Neutrophil (primary cell): ENCODE results near the gene ACOXL.
A peak's percentile ranks its signal among the peaks of the same experiment; 100 is the strongest.

Source experiments
- H3K27ac ChIP-seq: fragments of 200-600 bp; sonication (generic); 2 replicates; pipeline ENCODE4 v1.5.1; 2016; ENCODE audit warnings: mild to moderate bottlenecking, moderate library complexity
- H3K27me3 ChIP-seq: fragments of 200-600 bp; sonication (generic); 2 replicates; pipeline ENCODE4 v1.6.0; 2016; ENCODE audit warnings: mild to moderate bottlenecking
- H3K36me3 ChIP-seq: fragments of 200-600 bp; sonication (generic); 2 replicates; pipeline ENCODE4 v1.5.1; 2017
- H3K4me1 ChIP-seq, 2 experiments: fragments of 200-600 bp in 1 of 2; sonication (generic) in 1 of 2; 1 replicate in 1 of 2; 2 replicates in 1 of 2; pipeline versions ENCODE4 v1.5.1 to v1.6.1; 2013 to 2016; ENCODE audit warnings: low read depth in 1 of 2, low read length in 1 of 2, mild to moderate bottlenecking in 1 of 2, moderate library complexity in 1 of 2; ENCODE audit not compliant: control insufficient read depth in 1 of 2, insufficient read depth in 1 of 2
- H3K4me3 ChIP-seq, 2 experiments: fragments of 200-600 bp in 1 of 2; sonication (generic) in 1 of 2; 1 replicate in 1 of 2; 2 replicates in 1 of 2; pipeline ENCODE4 v1.5.1; 2013 to 2016; ENCODE audit warnings: low read depth in 1 of 2, low read length in 1 of 2, mild to moderate bottlenecking in 1 of 2, moderate library complexity in 1 of 2
- H3K9me3 ChIP-seq: fragments of 200-600 bp; sonication (generic); 2 replicates; pipeline ENCODE4 v1.5.1; 2016
- TF ChIP-seq, protein P1 (sequence below): fragments of 200-600 bp; sonication (generic); IDR thresholded peaks from 2 replicates; pipeline ENCODE4 v1.5.1; 2016; ENCODE audit warnings: antibody characterized with exemption

The ACOXL gene

DNA sequence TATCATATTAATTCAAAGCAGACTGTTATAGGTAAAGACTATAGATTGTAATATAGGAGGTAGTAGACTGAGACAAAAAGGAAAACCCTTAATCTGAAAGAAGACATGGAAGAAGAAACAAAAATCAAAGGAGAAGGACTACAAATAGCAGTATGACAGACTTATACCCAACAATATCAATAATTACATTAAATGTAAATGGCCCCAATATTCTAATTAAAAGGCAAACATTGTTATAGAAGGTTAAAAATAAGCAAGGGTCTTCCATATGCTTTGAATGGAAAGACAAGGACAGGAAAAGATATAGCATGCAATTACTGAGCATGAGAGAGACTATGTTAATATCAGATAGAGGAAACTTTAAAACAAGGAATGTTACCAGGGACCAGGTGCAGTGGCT is 278.8 kb downstream of the ACOXL start:
- Histone ChIP-seq H3K27ac (no peak overlapping the region), H3K36me3 (no peaks in the 10 kb centered on the region), H3K27me3 (no peaks in the 10 kb centered on the region), H3K4me1 (peaks cover 3 to 8% of the 10 kb centered on the region in 2 experiments), H3K9me3 (no peaks in the 10 kb centered on the region), H3K4me3 (no peak overlapping the region)
- TF ChIP-seq, protein P1, sequence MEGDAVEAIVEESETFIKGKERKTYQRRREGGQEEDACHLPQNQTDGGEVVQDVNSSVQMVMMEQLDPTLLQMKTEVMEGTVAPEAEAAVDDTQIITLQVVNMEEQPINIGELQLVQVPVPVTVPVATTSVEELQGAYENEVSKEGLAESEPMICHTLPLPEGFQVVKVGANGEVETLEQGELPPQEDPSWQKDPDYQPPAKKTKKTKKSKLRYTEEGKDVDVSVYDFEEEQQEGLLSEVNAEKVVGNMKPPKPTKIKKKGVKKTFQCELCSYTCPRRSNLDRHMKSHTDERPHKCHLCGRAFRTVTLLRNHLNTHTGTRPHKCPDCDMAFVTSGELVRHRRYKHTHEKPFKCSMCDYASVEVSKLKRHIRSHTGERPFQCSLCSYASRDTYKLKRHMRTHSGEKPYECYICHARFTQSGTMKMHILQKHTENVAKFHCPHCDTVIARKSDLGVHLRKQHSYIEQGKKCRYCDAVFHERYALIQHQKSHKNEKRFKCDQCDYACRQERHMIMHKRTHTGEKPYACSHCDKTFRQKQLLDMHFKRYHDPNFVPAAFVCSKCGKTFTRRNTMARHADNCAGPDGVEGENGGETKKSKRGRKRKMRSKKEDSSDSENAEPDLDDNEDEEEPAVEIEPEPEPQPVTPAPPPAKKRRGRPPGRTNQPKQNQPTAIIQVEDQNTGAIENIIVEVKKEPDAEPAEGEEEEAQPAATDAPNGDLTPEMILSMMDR: no peak

DNA sequence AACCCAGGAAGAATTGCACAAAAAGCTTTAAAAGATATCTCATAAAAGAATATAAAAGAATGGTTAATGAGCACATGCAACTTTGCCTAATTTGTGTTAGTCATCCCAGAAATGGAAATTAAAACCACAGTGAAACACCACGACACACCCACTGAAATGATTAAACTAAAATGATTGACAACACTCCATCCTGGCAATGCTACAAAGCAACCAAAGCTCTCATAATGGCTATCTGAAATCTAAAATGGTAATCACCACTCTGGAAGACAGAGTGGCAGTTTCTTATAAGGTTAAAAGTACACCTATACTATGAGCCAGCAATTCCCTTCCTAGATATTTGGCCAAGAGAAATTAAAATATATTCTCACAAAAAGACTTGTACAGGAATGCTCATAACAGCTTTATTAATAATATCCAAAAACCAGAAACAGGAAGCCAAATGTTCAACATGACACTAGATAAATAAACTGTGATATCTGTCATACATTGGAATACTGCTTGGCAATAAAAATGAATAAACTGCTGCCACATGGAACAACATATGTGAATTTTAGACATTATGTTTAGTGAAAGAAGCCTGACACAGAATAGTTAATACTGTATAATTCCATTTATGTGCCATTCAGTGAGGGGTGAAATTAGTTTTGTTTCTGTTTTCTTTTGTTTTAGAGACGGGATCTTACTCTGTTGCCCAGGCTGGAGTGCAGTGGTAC is 283.1 kb downstream of the ACOXL start:
- H3K27ac ChIP-seq: no peak overlapping the region
- no peak overlapping the region for H3K4me3 ChIP-seq
- H3K36me3 ChIP-seq: no peaks in the 10 kb centered on the region
- peaks cover 12 to 15% of the 10 kb centered on the region in 2 experiments for H3K4me1 ChIP-seq
- no peaks in the 10 kb centered on the region for H3K9me3 ChIP-seq
- TF ChIP-seq, protein P1: no peak
- H3K27me3 ChIP-seq: no peaks in the 10 kb centered on the region

DNA sequence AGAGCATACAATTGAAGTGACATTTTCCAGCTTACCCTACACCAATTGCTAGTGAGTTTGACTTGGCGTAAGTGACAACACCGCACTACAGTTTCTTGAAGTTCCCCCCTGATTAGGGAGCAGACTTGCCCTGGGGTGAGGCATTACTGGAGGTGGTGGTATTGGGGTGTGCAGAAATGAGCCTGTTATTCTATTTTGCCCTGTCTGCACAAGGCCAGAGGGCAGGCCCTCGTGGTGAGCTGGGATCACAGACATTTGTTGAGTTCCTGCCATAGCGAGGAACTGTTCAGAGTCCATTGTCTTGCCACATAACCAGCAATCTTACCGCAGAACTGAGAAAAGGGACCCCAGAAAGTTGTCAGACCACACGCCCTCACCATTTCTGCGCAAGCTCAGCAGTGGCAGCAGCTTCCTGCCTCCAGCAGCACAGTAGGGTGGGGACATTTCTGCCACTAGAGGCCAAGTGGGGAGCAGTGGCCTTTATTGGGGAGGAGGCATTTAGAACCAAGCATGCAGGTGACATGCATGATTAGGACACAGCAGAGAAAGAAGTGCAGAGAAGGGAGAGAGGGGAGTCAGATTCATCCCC is 284.8 kb downstream of the ACOXL start:
- TF ChIP-seq, protein P1: no peak
- Histone ChIP-seq H3K9me3 (no peaks in the 10 kb centered on the region), H3K4me1 (peaks cover 28 to 31% of the 10 kb centered on the region in 2 experiments)

DNA sequence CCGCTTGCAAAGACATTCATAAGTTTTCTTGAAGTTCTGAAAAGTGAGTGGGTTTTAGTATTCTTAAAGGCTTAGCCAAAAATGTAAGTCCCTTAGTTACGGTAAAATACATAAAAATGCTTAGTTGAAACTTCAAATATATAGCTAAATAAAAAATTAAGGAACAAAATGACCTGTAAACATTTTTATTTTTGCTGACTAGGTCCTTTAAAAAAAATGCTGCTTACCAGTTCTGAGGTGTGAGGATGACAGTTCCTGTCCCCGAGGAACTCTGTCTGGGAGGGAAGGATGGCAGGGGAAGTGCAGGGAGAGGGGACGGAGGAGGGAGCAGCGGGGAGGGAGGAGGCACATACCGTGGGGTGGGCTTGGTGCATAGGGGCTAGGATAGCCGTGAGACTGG is 285.5 kb downstream of the ACOXL start:
- H3K36me3 ChIP-seq: no peaks in the 10 kb centered on the region
- peaks cover 36 to 39% of the 10 kb centered on the region in 2 experiments for H3K4me1 ChIP-seq
- peak overlapping the region; percentile 41 for H3K27ac ChIP-seq
- no peak overlapping the region for H3K4me3 ChIP-seq
- TF ChIP-seq, protein P1: no peak
- H3K27me3 ChIP-seq: no peaks in the 10 kb centered on the region
- H3K9me3 ChIP-seq: no peaks in the 10 kb centered on the region

More for the DNA sequence above, 284.8 kb downstream of the ACOXL start:
- H3K4me3 ChIP-seq: no peak overlapping the region
- no peaks in the 10 kb centered on the region for H3K27me3 ChIP-seq
- H3K27ac ChIP-seq: peak overlapping the region; percentile 41
- H3K36me3 ChIP-seq: no peaks in the 10 kb centered on the region

DNA sequence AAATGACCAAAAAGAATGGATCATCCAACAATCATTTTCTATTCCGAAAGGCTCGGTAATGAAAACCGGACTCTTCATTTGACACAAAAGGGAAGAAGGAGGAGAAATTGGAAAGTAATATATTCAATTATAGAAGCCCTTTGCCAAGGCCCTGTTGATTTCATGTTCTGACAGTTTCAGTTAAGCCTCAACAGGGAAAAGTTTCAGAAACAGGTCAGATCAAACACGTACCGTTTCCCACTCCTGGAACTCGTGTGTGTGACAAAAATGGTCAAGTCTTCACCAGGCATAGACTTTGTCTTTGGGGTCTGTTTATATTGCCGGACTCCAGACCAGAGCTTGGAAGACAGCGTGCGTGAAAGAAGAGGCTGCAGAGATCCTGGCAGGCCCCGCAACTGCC is 287.0 kb downstream of the ACOXL start:
- H3K27me3 ChIP-seq: no peaks in the 10 kb centered on the region
- H3K9me3 ChIP-seq: no peaks in the 10 kb centered on the region
- TF ChIP-seq, protein P1: no peak
- H3K27ac ChIP-seq: no peak overlapping the region
- H3K4me3 ChIP-seq: no peak overlapping the region
- H3K36me3 ChIP-seq: no peaks in the 10 kb centered on the region
- H3K4me1 ChIP-seq: peaks cover 51 to 54% of the 10 kb centered on the region in 2 experiments
